Measurements from ENCODE around the gene DCDC1. TPM values are rescaled to one million over a fixed set of nuclear protein-coding genes. Genes with fewer than 3 reads are reported as not detected.

Gene DCDC1
- total RNA-seq, 1 experiment from 2014 or later, result 2.2 TPM

DNA sequence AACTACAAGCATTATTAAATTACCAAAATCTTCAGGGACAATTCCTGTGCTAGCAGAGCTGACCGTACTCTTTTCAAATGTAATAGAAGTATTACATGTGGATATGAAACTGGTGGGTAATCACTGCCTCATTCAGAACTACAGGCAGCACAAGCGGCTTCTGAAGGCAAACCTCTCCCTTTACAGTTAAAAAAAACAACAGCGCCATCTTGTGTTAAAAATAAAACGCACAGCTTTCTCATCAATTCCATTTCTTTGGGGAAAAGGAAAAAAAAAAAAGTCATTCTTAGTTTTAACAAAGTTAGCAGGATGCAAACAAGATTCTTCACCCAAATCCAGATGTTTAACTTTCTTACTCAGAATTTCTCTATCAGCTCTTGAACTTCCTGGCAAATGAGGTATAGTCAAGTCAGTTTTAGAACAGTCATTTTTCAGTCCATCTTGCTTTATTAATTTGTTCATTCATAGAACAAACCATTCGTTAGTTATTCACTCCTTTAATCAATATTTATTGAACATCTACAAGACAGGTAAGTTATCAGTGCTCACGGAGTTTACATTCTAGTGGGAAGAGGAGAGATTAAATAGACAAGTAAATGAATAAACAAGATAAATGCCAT, 451.6 kb downstream of the DCDC1 start:
- ChIA-PET CTCF (interaction anchor here (0.7 kb wide), 1 partner anchor 9 kb away, joined by 4 read pairs; no protein-coding TSS in a partner anchor), POLR2A (ENCODE audit: unreplicated experiment) (no interaction called here)
- Histone ChIP-seq H3K27me3 (ENCODE audit: insufficient read depth, low read depth) (no peaks in the 10 kb centered on the region; the same call in 1 of the 2 replicates), H3K4me2 (no peak overlapping the region), H3K4me3 (no peak overlapping the region), H3K9me2 (ENCODE audit: insufficient read depth) (no peaks in the 10 kb centered on the region), H3K9me3 (ENCODE audit: insufficient read depth, low read depth) (no peaks in the 10 kb centered on the region), H2AFZ (no peak overlapping the region), H3K79me2 (ENCODE audit: low read depth) (no peaks in the 10 kb centered on the region), H4K20me1 (ENCODE audit: insufficient read depth) (0 out of 2 replicates have a peak, but pooled peaks cover 4% of the 10 kb centered on the region), H3F3A (ENCODE audit: insufficient read depth, low read depth) (no peaks in the 10 kb centered on the region), H3K36me3 (ENCODE audit: low read depth) (no peaks in the 10 kb centered on the region), H3K27ac (no peak overlapping the region), H3K4me1 (replicated peaks; ENCODE audit: insufficient read depth) (no peaks in the 10 kb centered on the region)
- no TSS peak for BruUV-seq (replicated peaks)
- intact Hi-C loops (cut with micrococcal nuclease; ENCODE audit: unreplicated experiment), result loop anchor here (1.0 to 2.0 kb wide), 2 partner anchors 572 to 1575 kb away; no protein-coding TSS in a partner anchor
- TF ChIP-seq, protein P1, sequence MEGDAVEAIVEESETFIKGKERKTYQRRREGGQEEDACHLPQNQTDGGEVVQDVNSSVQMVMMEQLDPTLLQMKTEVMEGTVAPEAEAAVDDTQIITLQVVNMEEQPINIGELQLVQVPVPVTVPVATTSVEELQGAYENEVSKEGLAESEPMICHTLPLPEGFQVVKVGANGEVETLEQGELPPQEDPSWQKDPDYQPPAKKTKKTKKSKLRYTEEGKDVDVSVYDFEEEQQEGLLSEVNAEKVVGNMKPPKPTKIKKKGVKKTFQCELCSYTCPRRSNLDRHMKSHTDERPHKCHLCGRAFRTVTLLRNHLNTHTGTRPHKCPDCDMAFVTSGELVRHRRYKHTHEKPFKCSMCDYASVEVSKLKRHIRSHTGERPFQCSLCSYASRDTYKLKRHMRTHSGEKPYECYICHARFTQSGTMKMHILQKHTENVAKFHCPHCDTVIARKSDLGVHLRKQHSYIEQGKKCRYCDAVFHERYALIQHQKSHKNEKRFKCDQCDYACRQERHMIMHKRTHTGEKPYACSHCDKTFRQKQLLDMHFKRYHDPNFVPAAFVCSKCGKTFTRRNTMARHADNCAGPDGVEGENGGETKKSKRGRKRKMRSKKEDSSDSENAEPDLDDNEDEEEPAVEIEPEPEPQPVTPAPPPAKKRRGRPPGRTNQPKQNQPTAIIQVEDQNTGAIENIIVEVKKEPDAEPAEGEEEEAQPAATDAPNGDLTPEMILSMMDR (conservative IDR thresholded peaks at IDR 0.05), result peak; percentile 87
- no peak for TF ChIP-seq EZH2 (IDR thresholded peaks at IDR 0.05; ENCODE audit: low read depth)
- DNase-seq, result no peak

DNA sequence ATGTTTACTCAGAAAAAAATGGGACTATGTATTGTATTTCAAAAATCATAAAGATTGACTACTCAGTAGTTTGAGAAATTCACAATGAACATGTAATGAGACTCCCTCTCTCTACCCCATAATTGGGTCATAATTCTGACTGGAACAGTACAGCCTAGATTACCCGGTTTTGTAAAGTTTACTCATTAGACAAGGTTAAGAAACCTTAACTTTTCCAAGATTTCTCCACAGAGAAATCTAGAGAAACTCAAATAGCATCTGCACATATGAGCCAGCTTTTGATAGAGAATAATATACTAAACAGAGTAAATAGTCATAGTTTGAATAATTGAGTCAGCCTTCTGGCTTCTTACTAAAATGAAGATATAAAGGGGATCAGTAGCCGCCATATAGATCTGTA, 452.3 kb downstream of the DCDC1 start:
- no TSS peak for BruUV-seq (replicated peaks)
- DNase-seq, result no peak
- Histone ChIP-seq H3K4me1 (replicated peaks; ENCODE audit: insufficient read depth) (no peaks in the 10 kb centered on the region), H3F3A (ENCODE audit: insufficient read depth, low read depth) (no peaks in the 10 kb centered on the region), H3K27me3 (ENCODE audit: insufficient read depth, low read depth) (no peaks in the 10 kb centered on the region; the same call in 1 of the 2 replicates), H3K4me2 (no peak overlapping the region), H3K36me3 (ENCODE audit: low read depth) (no peaks in the 10 kb centered on the region), H3K27ac (no peak overlapping the region), H3K4me3 (no peak overlapping the region), H3K79me2 (ENCODE audit: low read depth) (no peaks in the 10 kb centered on the region), H2AFZ (no peak overlapping the region), H3K9me2 (ENCODE audit: insufficient read depth) (no peaks in the 10 kb centered on the region), H4K20me1 (ENCODE audit: insufficient read depth) (0 out of 2 replicates have a peak, but pooled peaks cover 4% of the 10 kb centered on the region), H3K9me3 (ENCODE audit: insufficient read depth, low read depth) (no peaks in the 10 kb centered on the region)
- ChIA-PET CTCF (interaction anchor here (0.7 kb wide), 1 partner anchor 9 kb away, joined by 4 read pairs; no protein-coding TSS in a partner anchor), POLR2A (ENCODE audit: unreplicated experiment) (no interaction called here)
- intact Hi-C loops (cut with micrococcal nuclease; ENCODE audit: unreplicated experiment), result loop anchor here (2.0 kb wide), 1 partner anchor 1574 kb away; no protein-coding TSS in a partner anchor
- TF ChIP-seq, protein P1 (conservative IDR thresholded peaks at IDR 0.05), result no peak
- no peak for TF ChIP-seq EZH2 (IDR thresholded peaks at IDR 0.05; ENCODE audit: low read depth)

DNA sequence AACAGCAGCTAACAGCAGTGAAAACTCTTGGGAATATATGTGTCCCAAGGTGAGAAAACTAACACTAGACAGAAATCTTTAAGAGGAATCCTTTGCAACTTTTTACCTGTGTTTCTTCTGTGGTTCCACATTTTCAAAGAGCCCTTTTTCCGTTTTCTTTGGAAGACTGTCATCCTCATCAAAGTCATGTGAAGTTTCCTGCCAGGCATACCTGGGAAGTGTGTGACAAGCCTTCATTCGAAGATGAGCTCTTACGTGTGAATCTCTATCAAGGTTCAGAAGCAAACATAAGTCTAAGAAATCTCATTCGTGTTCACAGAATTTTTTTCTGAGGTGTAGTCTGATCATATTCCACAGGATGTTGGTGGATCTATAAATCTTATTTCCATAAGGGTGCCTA, 452.8 kb downstream of the DCDC1 start:
- 0 out of 2 replicates have a peak, but pooled peaks cover 1% of the 10 kb centered on the region for H3K4me1 ChIP-seq (replicated peaks; ENCODE audit: insufficient read depth)
- BruUV-seq (replicated peaks), result no TSS peak
- 0 out of 2 replicates have a peak, but pooled peaks cover 4% of the 10 kb centered on the region for H4K20me1 ChIP-seq (ENCODE audit: insufficient read depth)
- intact Hi-C loops (cut with micrococcal nuclease; ENCODE audit: unreplicated experiment), result loop anchor here (2.0 kb wide), 1 partner anchor 1574 kb away; no protein-coding TSS in a partner anchor
- H3K4me2 ChIP-seq, result no peak overlapping the region
- ChIA-PET CTCF (no interaction called here), POLR2A (ENCODE audit: unreplicated experiment) (no interaction called here)
- no peaks in the 10 kb centered on the region for H3F3A ChIP-seq (ENCODE audit: insufficient read depth, low read depth)
- no peaks in the 10 kb centered on the region for H3K9me2 ChIP-seq (ENCODE audit: insufficient read depth)
- no peaks in the 10 kb centered on the region for H3K9me3 ChIP-seq (ENCODE audit: insufficient read depth, low read depth)
- H3K36me3 ChIP-seq (ENCODE audit: low read depth), result no peaks in the 10 kb centered on the region
- DNase-seq, result no peak
- no peak overlapping the region for H3K4me3 ChIP-seq
- H3K79me2 ChIP-seq (ENCODE audit: low read depth), result no peaks in the 10 kb centered on the region
- no peak overlapping the region for H3K27ac ChIP-seq
- H3K27me3 ChIP-seq (ENCODE audit: insufficient read depth, low read depth), result no peaks in the 10 kb centered on the region; the same call in 1 of the 2 replicates
- H2AFZ ChIP-seq, result no peak overlapping the region
- TF ChIP-seq, protein P1 (conservative IDR thresholded peaks at IDR 0.05), result no peak
- TF ChIP-seq EZH2 (IDR thresholded peaks at IDR 0.05; ENCODE audit: low read depth), result no peak
